ENCODE data around the gene TGFBR3L. TPM values are rescaled to one million over a fixed set of nuclear protein-coding genes. Genes with fewer than 3 reads are reported as not detected.
"Not testable (repeated sequence)": the region's sequence is repeated elsewhere in the genome, so short reads cannot be mapped to it uniquely, and the experiment has no call there.

Gene TGFBR3L
- total RNA-seq, 1 donor from 2014 or later: 1.8 TPM

GRCh38 chr19:7959211-7959610 is 44.6 kb downstream of the TGFBR3L start:
- Mint-ChIP-seq H3K4me3 (no peak overlapping the region), H3K4me1 (no peaks in the 10 kb centered on the region), H3K9me3 (no peaks in the 10 kb centered on the region), H3K27ac (no peak overlapping the region), H3K27me3 (ENCODE audit: insufficient read depth, low read depth) (peaks cover 3% of the 10 kb centered on the region), H3K36me3 (peaks cover 8% of the 10 kb centered on the region)
- H3K27ac ChIP-seq: no peak overlapping the region
- H3K4me3 ChIP-seq: no peak overlapping the region
- TF ChIP-seq, protein P1, sequence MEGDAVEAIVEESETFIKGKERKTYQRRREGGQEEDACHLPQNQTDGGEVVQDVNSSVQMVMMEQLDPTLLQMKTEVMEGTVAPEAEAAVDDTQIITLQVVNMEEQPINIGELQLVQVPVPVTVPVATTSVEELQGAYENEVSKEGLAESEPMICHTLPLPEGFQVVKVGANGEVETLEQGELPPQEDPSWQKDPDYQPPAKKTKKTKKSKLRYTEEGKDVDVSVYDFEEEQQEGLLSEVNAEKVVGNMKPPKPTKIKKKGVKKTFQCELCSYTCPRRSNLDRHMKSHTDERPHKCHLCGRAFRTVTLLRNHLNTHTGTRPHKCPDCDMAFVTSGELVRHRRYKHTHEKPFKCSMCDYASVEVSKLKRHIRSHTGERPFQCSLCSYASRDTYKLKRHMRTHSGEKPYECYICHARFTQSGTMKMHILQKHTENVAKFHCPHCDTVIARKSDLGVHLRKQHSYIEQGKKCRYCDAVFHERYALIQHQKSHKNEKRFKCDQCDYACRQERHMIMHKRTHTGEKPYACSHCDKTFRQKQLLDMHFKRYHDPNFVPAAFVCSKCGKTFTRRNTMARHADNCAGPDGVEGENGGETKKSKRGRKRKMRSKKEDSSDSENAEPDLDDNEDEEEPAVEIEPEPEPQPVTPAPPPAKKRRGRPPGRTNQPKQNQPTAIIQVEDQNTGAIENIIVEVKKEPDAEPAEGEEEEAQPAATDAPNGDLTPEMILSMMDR (IDR thresholded peaks at IDR 0.05): no peak
- TF ChIP-seq EZH2phosphoT487 (IDR thresholded peaks at IDR 0.05) (no peak), EZH2 (IDR thresholded peaks at IDR 0.05) (no peak)
- H2AFZ ChIP-seq (replicated peaks): no peak overlapping the region
- no peak overlapping the region for H3K4me2 ChIP-seq
- H3K27me3 ChIP-seq: no peaks in the 10 kb centered on the region
- no peaks in the 10 kb centered on the region for H3K4me1 ChIP-seq
- peaks cover 37% of the 10 kb centered on the region for H3F3A ChIP-seq (ENCODE audit: low read depth)
- H3K79me2 ChIP-seq (ENCODE audit: low read depth): no peaks in the 10 kb centered on the region
- H3K9ac ChIP-seq: no peak overlapping the region
- DNase-seq (ENCODE audit: low spot score): no peak
- peaks cover 16% of the 10 kb centered on the region for H4K20me1 ChIP-seq (ENCODE audit: low read depth)
- no peaks in the 10 kb centered on the region for H3K9me3 ChIP-seq (ENCODE audit: low read depth)
- H3K36me3 ChIP-seq: peaks cover 4% of the 10 kb centered on the region

GRCh38 chr19:7961082-7961481 is 46.5 kb downstream of the TGFBR3L start:
- not testable (repeated sequence) for H3K9me3 Mint-ChIP-seq; H3K4me1 ChIP-seq; H3K4me3 ChIP-seq; DNase-seq (ENCODE audit: low spot score); H3K36me3 Mint-ChIP-seq; H3K79me2 ChIP-seq (ENCODE audit: low read depth); H3K27ac Mint-ChIP-seq; H3K36me3 ChIP-seq; H2AFZ ChIP-seq (replicated peaks); H3K4me1 Mint-ChIP-seq; H3K27me3 ChIP-seq; H3K4me2 ChIP-seq; H3K4me3 Mint-ChIP-seq; H3K9me3 ChIP-seq (ENCODE audit: low read depth); H3K27me3 Mint-ChIP-seq (ENCODE audit: insufficient read depth, low read depth)
- H3K9ac ChIP-seq: peak overlapping the region; percentile 13
- peaks cover 42% of the 10 kb centered on the region for H3F3A ChIP-seq (ENCODE audit: low read depth)
- H4K20me1 ChIP-seq (ENCODE audit: low read depth): peaks cover 20% of the 10 kb centered on the region
- peak overlapping the region; percentile 29 for H3K27ac ChIP-seq

DNA sequence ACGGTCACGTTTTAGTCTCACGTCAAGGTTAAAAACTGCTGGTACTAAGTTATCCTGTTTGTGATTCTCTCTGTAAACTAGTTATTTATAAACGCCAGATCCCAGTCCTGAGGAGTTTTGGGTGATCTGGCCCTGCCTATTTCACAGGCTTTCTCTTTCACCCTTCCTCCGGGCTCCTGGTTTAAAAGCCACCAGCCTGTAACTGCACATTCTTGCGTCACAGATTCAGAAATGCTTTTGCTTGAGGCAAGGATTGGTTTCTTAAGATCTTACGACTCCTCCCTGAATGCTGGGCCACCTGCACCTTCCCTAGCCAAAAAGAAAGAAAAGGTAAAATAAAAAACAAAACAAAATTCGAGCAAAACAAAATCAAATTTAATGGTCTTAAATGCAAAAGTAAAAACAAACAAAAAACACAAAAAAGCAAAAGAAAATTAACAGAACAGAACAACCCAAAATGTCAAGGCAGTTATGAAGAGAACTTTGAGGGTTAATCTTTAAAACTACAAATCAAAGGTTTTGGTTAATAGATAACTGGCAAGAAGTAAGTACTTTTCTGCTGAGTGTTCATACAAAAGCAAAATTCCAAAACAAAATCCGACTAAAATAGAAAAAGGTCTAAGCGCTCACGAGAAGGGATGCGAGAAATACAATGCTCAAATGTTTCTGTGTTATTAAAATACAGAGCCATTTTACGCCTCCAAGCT is 47.4 kb downstream of the TGFBR3L start:
- DNase-seq (ENCODE audit: low spot score): no peak
- no peaks in the 10 kb centered on the region for H3K9me3 ChIP-seq (ENCODE audit: low read depth)
- Mint-ChIP-seq H3K27me3 (ENCODE audit: insufficient read depth, low read depth) (no peaks in the 10 kb centered on the region), H3K36me3 (peaks cover 13% of the 10 kb centered on the region), H3K4me1 (no peaks in the 10 kb centered on the region), H3K27ac (no peak overlapping the region), H3K9me3 (no peaks in the 10 kb centered on the region), H3K4me3 (no peak overlapping the region)
- H3K27me3 ChIP-seq: no peaks in the 10 kb centered on the region
- no peaks in the 10 kb centered on the region for H3K79me2 ChIP-seq (ENCODE audit: low read depth)
- H3K4me2 ChIP-seq: no peak overlapping the region
- no peak overlapping the region for H3K9ac ChIP-seq
- H3K4me3 ChIP-seq: no peak overlapping the region
- H3K27ac ChIP-seq: no peak overlapping the region
- H4K20me1 ChIP-seq (ENCODE audit: low read depth): peaks cover 20% of the 10 kb centered on the region
- H3F3A ChIP-seq (ENCODE audit: low read depth): peaks cover 39% of the 10 kb centered on the region
- H2AFZ ChIP-seq (replicated peaks): no peak overlapping the region
- TF ChIP-seq EZH2 (IDR thresholded peaks at IDR 0.05): no peak
- TF ChIP-seq, protein P1 (IDR thresholded peaks at IDR 0.05): no peak
- no peak for TF ChIP-seq EZH2phosphoT487 (IDR thresholded peaks at IDR 0.05)
- H3K36me3 ChIP-seq: peaks cover 4% of the 10 kb centered on the region
- no peaks in the 10 kb centered on the region for H3K4me1 ChIP-seq

GRCh38 chr19:7962644-7963268 is 48.1 kb downstream of the TGFBR3L start:
- no peak overlapping the region for H3K4me2 ChIP-seq
- peaks cover 35% of the 10 kb centered on the region for H3F3A ChIP-seq (ENCODE audit: low read depth)
- H3K9ac ChIP-seq: no peak overlapping the region
- H3K36me3 ChIP-seq: peaks cover 4% of the 10 kb centered on the region
- no peaks in the 10 kb centered on the region for H3K4me1 ChIP-seq
- H2AFZ ChIP-seq (replicated peaks): no peak overlapping the region
- TF ChIP-seq, protein P1 (IDR thresholded peaks at IDR 0.05): no peak
- TF ChIP-seq EZH2phosphoT487 (IDR thresholded peaks at IDR 0.05) (no peak), EZH2 (IDR thresholded peaks at IDR 0.05) (no peak)
- Mint-ChIP-seq H3K27ac (no peak overlapping the region), H3K4me3 (no peak overlapping the region), H3K4me1 (no peaks in the 10 kb centered on the region), H3K9me3 (no peaks in the 10 kb centered on the region), H3K36me3 (peaks cover 19% of the 10 kb centered on the region), H3K27me3 (ENCODE audit: insufficient read depth, low read depth) (no peaks in the 10 kb centered on the region)
- no peaks in the 10 kb centered on the region for H3K9me3 ChIP-seq (ENCODE audit: low read depth)
- no peak overlapping the region for H3K27ac ChIP-seq
- peaks cover 22% of the 10 kb centered on the region for H4K20me1 ChIP-seq (ENCODE audit: low read depth)
- no peaks in the 10 kb centered on the region for H3K79me2 ChIP-seq (ENCODE audit: low read depth)
- no peak overlapping the region for H3K4me3 ChIP-seq
- no peaks in the 10 kb centered on the region for H3K27me3 ChIP-seq
- no peak for DNase-seq (ENCODE audit: low spot score)

All from neural progenitor cell (in vitro differentiated cells).